ENCODE results near the gene ZNF324.
"Not testable (repeated sequence)": the region's sequence is repeated elsewhere in the genome, so short reads cannot be mapped to it uniquely, and the experiment has no call there.

ZNF324 gene

GRCh38 chr19:58473775-58474174 lies 6.9 kb downstream of the ZNF324 start:
- DNase-seq: no peak

- no peak for DNase-seq
These were observed 7.6 kb downstream of the ZNF324 start for GRCh38 chr19:58474291-58474996.

GRCh38 chr19:58474997-58475713 lies 8.3 kb downstream of the ZNF324 start:
- no peak for DNase-seq

- peak; percentile 94 for DNase-seq
These were observed 9.0 kb downstream of the ZNF324 start, which contains the start of gene ZNF446 for GRCh38 chr19:58475714-58476497. ZNF446 (plus strand) TSS chr19:58476352; CDS start chr19:58477219, 867 bp downstream.

- no peak for DNase-seq
These were observed 9.7 kb downstream of the ZNF324 start for GRCh38 chr19:58476498-58477015.

GRCh38 chr19:58477130-58477529 lies 10.2 kb downstream of the ZNF324 start:
- DNase-seq: no peak

GRCh38 chr19:58477871-58478270 lies 11.0 kb downstream of the ZNF324 start:
- DNase-seq: no peak

GRCh38 chr19:58479303-58479702 lies 12.4 kb downstream of the ZNF324 start:
- no peak for DNase-seq

- DNase-seq: no peak
These were observed 13.0 kb downstream of the ZNF324 start for GRCh38 chr19:58479736-58480480.

- no peak for DNase-seq
These were observed 13.6 kb downstream of the ZNF324 start for GRCh38 chr19:58480481-58480830.

- no peak for DNase-seq
These were observed 14.0 kb downstream of the ZNF324 start for GRCh38 chr19:58480831-58481230.

GRCh38 chr19:58482372-58482771 lies 15.5 kb downstream of the ZNF324 start:
- no peak for DNase-seq

GRCh38 chr19:58483776-58484175 lies 16.9 kb downstream of the ZNF324 start:
- DNase-seq: no peak

GRCh38 chr19:58484349-58484748 lies 17.5 kb downstream of the ZNF324 start:
- DNase-seq: not testable (repeated sequence)

- DNase-seq: no peak
These were observed 24.5 kb downstream of the ZNF324 start for GRCh38 chr19:58491393-58491792.

GRCh38 chr19:58492265-58492664 lies 25.4 kb downstream of the ZNF324 start:
- DNase-seq: no peak

GRCh38 chr19:58497634-58498170 lies 30.8 kb downstream of the ZNF324 start:
- no peak for DNase-seq

- DNase-seq: no peak
These were observed 31.6 kb downstream of the ZNF324 start for GRCh38 chr19:58498316-58499020.

GRCh38 chr19:58499021-58499927 lies 32.4 kb downstream of the ZNF324 start:
- DNase-seq: peak; percentile 94

GRCh38 chr19:58500242-58500641 lies 33.4 kb downstream of the ZNF324 start:
- DNase-seq: no peak
